NT2/D1 (cell line): ENCODE data around the gene TNFAIP2.

Source experiments
- SUZ12 ChIP-seq: IDR thresholded peaks from 2 replicates; pipeline ENCODE4 v1.6.1; 2011; ENCODE audit not compliant: insufficient read length, insufficient read depth; ENCODE audit errors: extremely low read depth
- YY1 ChIP-seq: IDR thresholded peaks from 2 replicates; pipeline ENCODE4 v1.6.1; 2011; ENCODE audit not compliant: insufficient read length, insufficient read depth
- ZNF274 ChIP-seq: IDR thresholded peaks from 2 replicates; pipeline ENCODE4 v1.6.1; 2011; ENCODE audit warnings: mild to moderate bottlenecking, low read depth, low read length

DNA sequence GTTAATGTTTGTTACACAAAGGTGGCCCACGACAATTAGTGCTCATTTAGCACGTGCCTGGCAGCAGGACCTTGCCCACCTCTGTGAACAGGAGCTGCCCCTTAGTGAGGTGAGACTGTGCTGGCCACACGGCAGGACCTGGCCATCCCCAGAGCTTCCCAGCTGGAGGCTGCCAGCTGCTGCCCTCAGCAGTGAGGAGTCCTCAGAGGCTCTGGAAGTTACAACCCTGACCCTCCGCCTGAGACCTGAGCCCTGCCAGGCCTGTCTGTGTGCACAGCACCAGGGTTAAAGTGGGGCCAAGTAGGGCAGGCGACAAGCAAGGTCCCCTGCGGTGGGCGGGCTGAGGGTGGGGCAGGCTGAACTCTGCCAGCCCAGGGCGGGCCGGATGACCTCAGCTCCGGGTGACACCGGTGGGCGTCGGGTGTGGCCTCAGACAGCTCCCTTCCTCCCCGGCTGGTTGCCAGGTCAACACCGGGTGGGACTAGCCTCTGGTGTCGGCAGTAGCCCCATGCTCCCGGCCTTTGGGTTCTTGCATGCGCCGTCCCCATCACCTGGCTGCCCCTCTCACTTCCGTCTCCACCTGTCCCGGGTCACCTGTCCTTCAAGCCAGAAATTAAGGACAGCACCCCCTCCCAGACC, 48.4 kb upstream of the TNFAIP2 start:
- TF ChIP-seq YY1 = no peak
- no peak for TF ChIP-seq ZNF274
- TF ChIP-seq SUZ12 = no peak
